Mononuclear cell (primary cell): ENCODE measurements around the gene ZNF232. TPM values are rescaled to one million over a fixed set of nuclear protein-coding genes. Genes with fewer than 3 reads are reported as not detected.
"Not testable (repeated sequence)": the region's sequence is repeated elsewhere in the genome, so short reads cannot be mapped to it uniquely, and the experiment has no call there.

Experiments used
- H3K27me3 ChIP-seq: 2 replicates; pipeline ENCODE4 v1.6.0; 2011; ENCODE audit warnings: low read length, control low read depth; ENCODE audit not compliant: insufficient read depth
- H3K4me1 ChIP-seq: 2 replicates; pipeline ENCODE4 v1.5.1; 2011; ENCODE audit warnings: mild to moderate bottlenecking, low read length, control low read depth; ENCODE audit not compliant: insufficient read depth
- H3K4me3 ChIP-seq: 2 replicates; pipeline ENCODE4 v1.5.1; 2011; ENCODE audit warnings: mild to moderate bottlenecking, low read length, moderate library complexity
- H3K9me3 ChIP-seq: 2 replicates; pipeline ENCODE4 v1.5.1; 2011; ENCODE audit warnings: low read depth, mild to moderate bottlenecking, control low read depth, low read length
- total RNA-seq: library from RNA; depleted of rRNA; stranded (reverse); fragments of >200 nt; gene quantifications from one replicate; pipeline ENCODE4 v1.2.3, GENCODE V29; 2012

The ZNF232 gene
- total RNA-seq, 1 donor, result 2.3 TPM

GRCh38 chr17:5080591-5080990, 31.1 kb downstream of the ZNF232 start:
- H3K4me1 ChIP-seq, result peaks cover 15% of the 10 kb centered on the region
- H3K9me3 ChIP-seq, result peaks cover 2% of the 10 kb centered on the region
- H3K4me3 ChIP-seq, result no peak overlapping the region
- no peaks in the 10 kb centered on the region for H3K27me3 ChIP-seq

GRCh38 chr17:5078106-5079028, 33.3 kb downstream of the ZNF232 start, which contains the start of gene ZFP3:
ZFP3 (plus strand) TSS chr17:5078467; CDS start chr17:5091505, 13,038 bp downstream.
- H3K4me3 ChIP-seq, result peak within 1 kb of the TSS; percentile 66
- H3K9me3 ChIP-seq, result no peaks in the 10 kb centered on the region
- peaks cover 15% of the 10 kb centered on the region for H3K4me1 ChIP-seq
- no peaks in the 10 kb centered on the region for H3K27me3 ChIP-seq

GRCh38 chr17:5077781-5078105, 33.9 kb downstream of the ZNF232 start:
- Histone ChIP-seq H3K27me3 (no peaks in the 10 kb centered on the region), H3K4me1 (peaks cover 15% of the 10 kb centered on the region), H3K9me3 (no peaks in the 10 kb centered on the region), H3K4me3 (peak overlapping the region; percentile 66)

- peaks cover 15% of the 10 kb centered on the region for H3K4me1 ChIP-seq
- not testable (repeated sequence) for H3K27me3 ChIP-seq, H3K4me3 ChIP-seq, H3K9me3 ChIP-seq
These were observed 34.4 kb downstream of the ZNF232 start for GRCh38 chr17:5077275-5077674.

GRCh38 chr17:5075472-5075871, 36.2 kb downstream of the ZNF232 start:
- not testable (repeated sequence) for H3K9me3 ChIP-seq, H3K27me3 ChIP-seq, H3K4me3 ChIP-seq
- H3K4me1 ChIP-seq, result peaks cover 15% of the 10 kb centered on the region

GRCh38 chr17:5069724-5070123, 42.0 kb downstream of the ZNF232 start:
- Histone ChIP-seq H3K4me1 (no peaks in the 10 kb centered on the region), H3K9me3 (no peaks in the 10 kb centered on the region), H3K27me3 (no peaks in the 10 kb centered on the region), H3K4me3 (no peak overlapping the region)

- Histone ChIP-seq H3K27me3 (no peaks in the 10 kb centered on the region), H3K4me1 (no peaks in the 10 kb centered on the region), H3K4me3 (no peak overlapping the region), H3K9me3 (no peaks in the 10 kb centered on the region)
These were observed 43.4 kb downstream of the ZNF232 start for GRCh38 chr17:5068236-5068635.

GRCh38 chr17:5065227-5065744, 46.4 kb downstream of the ZNF232 start:
- Histone ChIP-seq H3K27me3 (no peaks in the 10 kb centered on the region), H3K4me3 (no peak overlapping the region), H3K9me3 (no peaks in the 10 kb centered on the region), H3K4me1 (no peaks in the 10 kb centered on the region)

Other genes with a start within 250 kb of the ZNF232 start
- gene C17orf107, start 212.3 kb downstream of the ZNF232 start, total RNA-seq, result 26.4 TPM
- 2.2 TPM for gene CHRNE, start 208.8 kb downstream of the ZNF232 start, total RNA-seq
- 4.2 TPM for gene GP1BA, start 179.6 kb downstream of the ZNF232 start, total RNA-seq
- 17.1 TPM for gene SLC25A11, start 171.8 kb downstream of the ZNF232 start, total RNA-seq
- gene RNF167, start 171.6 kb downstream of the ZNF232 start, total RNA-seq, result 19.3 TPM
- 414 TPM for gene PFN1, start 163.3 kb downstream of the ZNF232 start, total RNA-seq
- gene ENO3, start 160.8 kb downstream of the ZNF232 start, total RNA-seq, result 3.9 TPM
- gene SPAG7, start 144.1 kb downstream of the ZNF232 start, total RNA-seq, result 30.4 TPM
- gene CAMTA2, start 124.2 kb downstream of the ZNF232 start, total RNA-seq, result 12.9 TPM
- gene INCA1, start 114.4 kb downstream of the ZNF232 start, total RNA-seq, result not detected
- gene KIF1C, start 113.9 kb downstream of the ZNF232 start, total RNA-seq, result 8.1 TPM
- not detected for gene SLC52A1, start 76.5 kb downstream of the ZNF232 start, total RNA-seq
- 1.9 TPM for gene ZFP3, start 33.4 kb downstream of the ZNF232 start, total RNA-seq
- 0.10 TPM for gene USP6, start 4.2 kb upstream of the ZNF232 start, total RNA-seq
- 3.1 TPM for gene ZNF594, start 80.0 kb upstream of the ZNF232 start, total RNA-seq
- 5.5 TPM for gene SCIMP, start 123.0 kb upstream of the ZNF232 start, total RNA-seq
- gene RABEP1, start 170.4 kb upstream of the ZNF232 start, total RNA-seq, result 34.6 TPM